Transverse colon (tissue), 4 donors: ENCODE results near the gene PCDHA10. TPM values are rescaled to one million over a fixed set of nuclear protein-coding genes. Genes with fewer than 3 reads are reported as not detected.
"Not testable (repeated sequence)": the region's sequence is repeated elsewhere in the genome, so short reads cannot be mapped to it uniquely, and the experiment has no call there.

Experiments used
- DNase-seq: peaks from one replicate; pipeline ENCODE4 v3.0.0-alpha.2; 2019
- H3K27ac ChIP-seq, 4 donors: fragments of 200-600 bp; sonication (generic); 2 replicates each; pipeline ENCODE4 v1.5.1; 2016 to 2018; ENCODE audit warnings: inconsistent platforms in 4 of 4
- H3K27me3 ChIP-seq: fragments of 200-600 bp; sonication (generic); 2 replicates; pipeline ENCODE4 v1.5.1; 2017; ENCODE audit warnings: inconsistent platforms
- H3K36me3 ChIP-seq, 4 donors: fragments of 200-600 bp; sonication (generic); 2 replicates each; pipeline ENCODE4 v1.5.1; 2017 to 2019; ENCODE audit warnings: inconsistent platforms in 4 of 4
- H3K4me1 ChIP-seq, 4 donors: fragments of 200-600 bp; sonication (generic); 2 replicates each; pipeline ENCODE4 v1.5.1; 2017 to 2020; ENCODE audit warnings: inconsistent platforms in 4 of 4
- H3K4me3 ChIP-seq, 4 donors: fragments of 200-600 bp; sonication (generic); 1 replicate in 1 of 4; 2 replicates in 3 of 4; pipeline versions ENCODE4 v1.5.1 to v1.6.1; 2017 to 2019; ENCODE audit warnings: inconsistent platforms in 4 of 4
- H3K9me3 ChIP-seq, 2 donors: fragments of 200-600 bp; sonication (generic); 2 replicates each; pipeline ENCODE4 v1.5.1; 2017 to 2019; ENCODE audit warnings: inconsistent platforms in 2 of 2
- CTCF ChIP-seq, 5 experiments: fragments of 200-600 bp in 3 of 5; fragments of 450-650 bp in 2 of 5; sonication (generic) in 3 of 5; IDR thresholded peaks; 1 replicate in 2 of 5; 2 replicates in 3 of 5; pipeline ENCODE4 v1.5.1; 2016 to 2017; ENCODE audit warnings: antibody characterized with exemption in 5 of 5, inconsistent platforms in 3 of 5, mild to moderate bottlenecking in 2 of 5, moderate library complexity in 1 of 5
- EP300 ChIP-seq: sonication (generic); formaldehyde crosslinking; IDR thresholded peaks from one replicate; pipeline ENCODE4 v1.6.1; 2017; ENCODE audit warnings: antibody characterized with exemption, low read depth
- POLR2A ChIP-seq: fragments of 450-650 bp; IDR thresholded peaks from one replicate; pipeline ENCODE4 v1.6.1; 2016; ENCODE audit warnings: antibody characterized with exemption, mild to moderate bottlenecking, moderate library complexity
- POLR2AphosphoS5 ChIP-seq, 3 donors: sonication (generic); formaldehyde crosslinking; IDR thresholded peaks; one replicate each; pipeline ENCODE4 v1.6.1; 2016; ENCODE audit warnings: antibody characterized with exemption in 3 of 3
- WGBS, 2 donors: methylation state at CpG; one replicate each; pipeline ENCODE4 v1.1.5; 2018; ENCODE audit warnings: low coverage in 1 of 2; 5-methylcytosine and 5-hydroxymethylcytosine counted together
- in situ Hi-C, 4 donors: fragments of 200-750 bp; cut with MboI; loops; one replicate each; pipeline versions ENCODE4 v1.15.0 to v1.15.1; 2017; ENCODE audit warnings: low sequenced_read_pairs in 3 of 4, low pct_ligation_motif_present in 1 of 4, low pct_unique_long_range_greater_than_20kb in 1 of 4
- intact Hi-C: fragments of 100-400 bp; cut with DNase I; formaldehyde crosslinking; loops from one replicate; pipeline ENCODE4 v1.15.1; 2023; ENCODE audit warnings: low total_unique reads
- total RNA-seq, 4 donors: library from RNA; depleted of rRNA; stranded (reverse); fragments of >200 nt; gene quantifications; one replicate each; pipeline ENCODE4 v1.1.0, GENCODE V29; 2016

The PCDHA10 gene
- total RNA-seq, 4 donors from 2014 or later: 0.68 to 0.79 TPM; not detected in 2

- Histone ChIP-seq H3K4me1 (no peaks in the 10 kb centered on the region), H3K9me3 (peaks cover 8 to 27% of the 10 kb centered on the region in 2 donors), H3K27me3 (peaks cover 23% of the 10 kb centered on the region), H3K36me3 (no peaks in the 10 kb centered on the region), H3K27ac (no peak overlapping the region), H3K4me3 (no peak overlapping the region)
- no peak for TF ChIP-seq EP300
- TF ChIP-seq POLR2A: no peak
- TF ChIP-seq POLR2AphosphoS5 (IDR thresholded peaks at IDR 0.05): no peak
- TF ChIP-seq CTCF (IDR thresholded peaks at IDR 0.05): no peak
- 74% methylated on average over 35 of the region's 38 CpGs; no CpG with 5 or more reads in 1 of the 2 donors for WGBS, 2 donors
- in situ Hi-C loops (no loop called here), intact Hi-C loops (no loop called here)
- no peak for DNase-seq
Observed at GRCh38 chr5:140823475-140823874, 32.2 kb upstream of the PCDHA10 start.

GRCh38 chr5:140827704-140828361, 27.9 kb upstream of the PCDHA10 start, which contains the start of gene PCDHA6:
Gene PCDHA6 (plus strand): TSS chr5:140827960. CDS start chr5:140828092, 132 bp downstream.
- intact Hi-C loops: no loop called here
- Histone ChIP-seq H3K27ac (no peak within 1 kb of the TSS), H3K4me1 (no peaks in the 10 kb centered on the region), H3K36me3 (no peaks in the 10 kb centered on the region), H3K9me3 (peaks cover 9 to 36% of the 10 kb centered on the region in 2 donors), H3K27me3 (peaks cover 31% of the 10 kb centered on the region), H3K4me3 (no peak within 1 kb of the TSS)
- TF ChIP-seq EP300: no peak
- no peak for TF ChIP-seq POLR2A
- TF ChIP-seq POLR2AphosphoS5 (IDR thresholded peaks at IDR 0.05): no peak
- TF ChIP-seq CTCF (IDR thresholded peaks at IDR 0.05): no peak
- in situ Hi-C loops: no loop called here
- 48 to 57% methylated on average over 9 to 27 of the region's 27 CpGs for WGBS, 2 donors
- no peak for DNase-seq

GRCh38 chr5:140828362-140828737, 27.3 kb upstream of the PCDHA10 start:
- DNase-seq: no peak
- 58 to 66% methylated on average over 4 to 18 of the region's 18 CpGs for WGBS, 2 donors
- Histone ChIP-seq H3K36me3 (no peaks in the 10 kb centered on the region), H3K4me3 (no peak overlapping the region), H3K9me3 (peaks cover 9 to 38% of the 10 kb centered on the region in 2 donors), H3K4me1 (no peaks in the 10 kb centered on the region), H3K27me3 (peaks cover 31% of the 10 kb centered on the region), H3K27ac (no peak overlapping the region)
- intact Hi-C loops (no loop called here), in situ Hi-C loops (no loop called here)
- no peak for TF ChIP-seq CTCF (IDR thresholded peaks at IDR 0.05)
- no peak for TF ChIP-seq EP300
- TF ChIP-seq POLR2AphosphoS5 (IDR thresholded peaks at IDR 0.05): no peak
- TF ChIP-seq POLR2A: no peak

GRCh38 chr5:140829511-140830501, 25.9 kb upstream of the PCDHA10 start:
- in situ Hi-C loops, H3K4me3 ChIP-seq, DNase-seq, intact Hi-C loops, H3K4me1 ChIP-seq, H3K36me3 ChIP-seq, H3K27ac ChIP-seq: not testable (repeated sequence)
- Histone ChIP-seq H3K27me3 (peaks cover 42% of the 10 kb centered on the region), H3K9me3 (peaks cover 12 to 46% of the 10 kb centered on the region in 2 donors)
- 63 to 78% methylated on average over 1 to 103 of the region's 106 CpGs for WGBS, 2 donors
